VCaP (cell line): ENCODE measurements around the gene PAPPA.

Experiments
- H3K27ac ChIP-seq: fragments of 450-650 bp; 2 replicates; pipeline ENCODE4 v1.5.1; 2017
- TF ChIP-seq, protein P1 (sequence below): fragments of 450-650 bp; conservative IDR thresholded peaks from 2 replicates; pipeline ENCODE4 v1.5.1; 2017; ENCODE audit warnings: mild to moderate bottlenecking, moderate library complexity

The PAPPA gene

DNA sequence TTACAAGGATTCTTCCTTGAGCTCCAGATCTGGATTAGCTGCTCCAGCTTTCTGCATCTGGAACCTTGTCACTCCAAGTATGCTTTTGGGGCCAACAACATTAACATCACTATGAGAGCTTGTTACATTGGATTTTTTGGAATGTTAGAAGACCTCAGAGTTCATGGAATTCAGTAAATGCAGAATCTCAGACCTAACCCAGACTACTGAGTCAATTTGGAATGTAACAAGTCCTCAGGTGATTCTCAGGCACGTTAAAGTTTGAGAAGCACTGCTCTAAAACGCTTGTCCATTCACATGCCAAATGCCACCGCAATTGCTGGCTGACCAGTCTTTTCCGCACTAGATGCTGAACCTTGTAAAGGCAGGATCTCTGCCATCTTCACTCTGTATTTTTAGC is 282.1 kb downstream of the PAPPA start:
- TF ChIP-seq, protein P1, sequence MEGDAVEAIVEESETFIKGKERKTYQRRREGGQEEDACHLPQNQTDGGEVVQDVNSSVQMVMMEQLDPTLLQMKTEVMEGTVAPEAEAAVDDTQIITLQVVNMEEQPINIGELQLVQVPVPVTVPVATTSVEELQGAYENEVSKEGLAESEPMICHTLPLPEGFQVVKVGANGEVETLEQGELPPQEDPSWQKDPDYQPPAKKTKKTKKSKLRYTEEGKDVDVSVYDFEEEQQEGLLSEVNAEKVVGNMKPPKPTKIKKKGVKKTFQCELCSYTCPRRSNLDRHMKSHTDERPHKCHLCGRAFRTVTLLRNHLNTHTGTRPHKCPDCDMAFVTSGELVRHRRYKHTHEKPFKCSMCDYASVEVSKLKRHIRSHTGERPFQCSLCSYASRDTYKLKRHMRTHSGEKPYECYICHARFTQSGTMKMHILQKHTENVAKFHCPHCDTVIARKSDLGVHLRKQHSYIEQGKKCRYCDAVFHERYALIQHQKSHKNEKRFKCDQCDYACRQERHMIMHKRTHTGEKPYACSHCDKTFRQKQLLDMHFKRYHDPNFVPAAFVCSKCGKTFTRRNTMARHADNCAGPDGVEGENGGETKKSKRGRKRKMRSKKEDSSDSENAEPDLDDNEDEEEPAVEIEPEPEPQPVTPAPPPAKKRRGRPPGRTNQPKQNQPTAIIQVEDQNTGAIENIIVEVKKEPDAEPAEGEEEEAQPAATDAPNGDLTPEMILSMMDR: no peak
- H3K27ac ChIP-seq: no peak overlapping the region

DNA sequence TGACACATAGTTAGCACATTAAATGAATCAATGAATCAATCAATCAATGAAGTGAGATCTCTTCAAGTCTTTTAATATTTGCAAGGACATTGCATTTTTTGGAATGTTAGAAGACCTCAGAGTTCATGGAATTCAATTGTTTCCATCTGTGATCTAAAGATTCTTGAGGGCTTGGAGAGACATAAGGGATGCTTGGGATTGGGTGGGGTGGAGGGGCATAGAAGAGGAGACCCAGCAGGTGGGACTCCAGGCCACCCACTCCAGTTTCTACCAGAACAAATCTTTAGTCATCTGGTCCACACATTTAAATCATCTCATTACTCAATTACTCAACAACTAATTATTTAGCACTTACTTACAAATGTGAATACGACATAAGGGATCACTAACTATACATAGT is 282.5 kb downstream of the PAPPA start:
- TF ChIP-seq, protein P1: no peak
- no peak overlapping the region for H3K27ac ChIP-seq

DNA sequence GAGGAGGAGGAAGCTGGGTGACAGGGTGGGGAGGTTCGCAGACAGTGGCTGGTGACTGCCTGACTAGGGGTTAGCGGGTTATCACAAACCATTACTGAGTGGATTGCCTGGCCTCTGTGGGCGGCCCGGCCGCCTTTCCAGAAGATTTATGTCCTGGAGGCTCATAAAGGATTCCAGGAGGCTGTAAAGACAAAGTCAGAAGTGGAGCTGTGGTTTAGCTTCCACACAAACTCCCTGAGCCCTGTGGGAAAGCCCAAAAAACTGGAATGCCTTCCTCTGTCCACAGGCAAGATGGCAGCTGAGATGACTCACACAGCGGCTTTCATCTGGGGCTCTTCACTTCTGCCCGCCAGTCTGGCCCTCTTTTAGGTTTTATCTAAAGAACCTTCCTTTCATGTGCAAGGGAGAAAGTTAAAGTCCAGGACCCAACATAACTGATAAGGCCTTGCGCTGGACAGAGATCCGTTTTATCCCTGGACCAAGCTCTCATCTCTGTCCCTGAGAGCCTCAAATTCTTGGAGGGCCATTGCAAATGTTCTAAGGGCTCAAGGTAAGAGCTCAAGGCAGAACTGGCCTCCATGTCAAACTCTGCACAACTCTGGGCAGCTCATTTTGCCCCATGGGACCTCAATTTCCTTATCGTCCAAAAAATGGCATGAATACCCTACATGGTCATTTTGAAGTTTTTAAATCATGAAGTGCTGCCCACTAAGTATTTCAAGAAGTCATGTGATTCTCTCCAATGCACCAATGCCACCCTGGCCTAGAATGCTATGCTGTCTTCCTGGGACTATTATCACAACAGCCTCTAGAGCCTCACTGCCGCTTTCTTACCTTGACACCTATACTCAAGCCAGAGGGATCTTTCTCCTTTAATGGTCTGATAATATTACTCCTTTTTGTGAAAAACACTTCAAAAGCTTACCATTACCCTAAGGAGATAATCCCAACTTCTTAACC is 284.1 kb downstream of the PAPPA start:
- TF ChIP-seq, protein P1: no peak
- H3K27ac ChIP-seq: no peak overlapping the region

DNA sequence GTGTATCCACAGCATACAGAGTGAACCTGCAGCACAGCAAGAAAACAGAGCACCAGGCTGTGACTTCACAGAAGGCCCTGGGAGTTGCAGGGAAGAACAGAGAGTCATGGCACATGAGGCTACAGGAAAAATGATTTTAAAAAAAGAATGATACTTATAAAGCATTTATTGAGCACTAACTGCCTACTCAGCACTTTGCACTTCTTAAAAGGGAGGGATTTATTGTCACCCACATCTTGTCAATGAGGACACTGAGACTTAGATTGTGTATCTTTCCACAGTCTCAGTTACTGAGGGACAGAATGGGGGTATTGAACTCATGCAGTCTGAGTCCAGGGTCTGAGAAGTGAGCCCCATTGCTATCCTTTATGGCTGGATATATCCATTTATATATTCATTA is 288.9 kb downstream of the PAPPA start:
- no peak overlapping the region for H3K27ac ChIP-seq
- TF ChIP-seq, protein P1: no peak

DNA sequence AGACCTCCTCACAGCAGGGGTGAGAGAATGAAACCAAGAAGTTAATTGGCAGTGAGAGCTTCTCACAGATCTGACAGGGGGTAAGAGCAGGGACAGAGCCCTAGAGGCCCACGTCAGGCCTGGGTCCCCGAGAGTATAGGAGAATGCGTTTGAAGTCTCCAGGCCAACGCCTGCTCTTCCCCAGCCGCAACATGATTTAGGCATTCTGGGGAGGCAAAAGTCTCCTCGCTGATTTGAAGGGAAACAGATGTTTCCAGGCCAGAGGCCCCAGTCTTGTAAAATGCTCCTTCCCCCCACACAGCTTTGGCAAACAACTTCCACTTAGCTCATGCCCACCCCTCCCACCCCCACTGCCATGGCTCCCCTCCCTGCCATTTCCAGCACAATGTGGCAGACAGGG is 294.3 kb downstream of the PAPPA start:
- TF ChIP-seq, protein P1: no peak
- no peak overlapping the region for H3K27ac ChIP-seq

DNA sequence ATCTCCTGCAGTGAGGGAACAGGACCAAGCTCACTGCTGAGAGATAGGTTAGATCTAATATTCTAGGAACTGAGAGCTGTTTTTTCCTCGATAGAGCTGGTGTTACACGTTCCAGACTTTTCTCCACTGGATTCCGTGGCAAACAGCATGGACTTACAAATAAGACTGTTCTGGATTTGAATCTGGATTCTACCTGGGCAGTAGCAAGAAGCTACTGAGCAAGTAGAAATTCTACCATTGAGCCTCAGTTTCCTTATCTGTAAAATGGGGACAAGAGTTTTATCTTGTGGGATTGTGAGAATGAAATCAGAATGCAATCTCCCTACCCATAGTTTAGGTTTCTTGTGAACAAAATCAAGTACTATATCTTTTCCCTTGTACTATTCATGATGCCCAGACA is 294.8 kb downstream of the PAPPA start:
- TF ChIP-seq, protein P1: no peak
- no peak overlapping the region for H3K27ac ChIP-seq

DNA sequence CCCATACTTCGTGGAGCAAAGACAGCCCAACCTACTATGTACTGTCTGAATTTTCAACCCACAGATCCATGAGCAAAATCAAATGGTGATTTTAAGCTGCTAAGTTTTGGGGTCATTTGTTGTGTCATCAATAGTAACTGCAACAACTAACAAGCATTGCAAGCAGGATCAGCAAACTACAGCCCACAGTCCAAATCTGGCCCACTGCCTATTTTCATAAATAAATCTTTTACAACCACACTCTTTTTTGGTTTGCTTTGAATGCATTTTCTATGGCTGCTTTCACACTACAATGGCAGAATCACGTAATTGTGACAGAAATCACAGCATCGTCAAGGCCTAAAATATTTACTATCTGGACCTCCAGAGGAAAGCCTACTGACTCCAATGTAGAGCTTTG is 296.4 kb downstream of the PAPPA start:
- no peak overlapping the region for H3K27ac ChIP-seq
- TF ChIP-seq, protein P1: no peak
